GM19467 (cell line): ENCODE measurements around the gene RRP1.

ENCODE experiments used
- ATAC-seq: cut with Tn5 transposase; IDR thresholded peaks from one replicate; pipeline ENCODE4 v1.9.1; 2021; ENCODE audit warnings: mild to moderate bottlenecking, moderate library complexity; ENCODE audit not compliant: unreplicated experiment

Gene RRP1, protein sequence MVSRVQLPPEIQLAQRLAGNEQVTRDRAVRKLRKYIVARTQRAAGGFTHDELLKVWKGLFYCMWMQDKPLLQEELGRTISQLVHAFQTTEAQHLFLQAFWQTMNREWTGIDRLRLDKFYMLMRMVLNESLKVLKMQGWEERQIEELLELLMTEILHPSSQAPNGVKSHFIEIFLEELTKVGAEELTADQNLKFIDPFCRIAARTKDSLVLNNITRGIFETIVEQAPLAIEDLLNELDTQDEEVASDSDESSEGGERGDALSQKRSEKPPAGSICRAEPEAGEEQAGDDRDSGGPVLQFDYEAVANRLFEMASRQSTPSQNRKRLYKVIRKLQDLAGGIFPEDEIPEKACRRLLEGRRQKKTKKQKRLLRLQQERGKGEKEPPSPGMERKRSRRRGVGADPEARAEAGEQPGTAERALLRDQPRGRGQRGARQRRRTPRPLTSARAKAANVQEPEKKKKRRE

GRCh38 chr21:43789276-43790009, at the start of gene RRP1:
RRP1 (plus strand) TSS chr21:43789577; CDS start chr21:43789630, 53 bp downstream.
- ATAC-seq, result peak; percentile 85

DNA sequence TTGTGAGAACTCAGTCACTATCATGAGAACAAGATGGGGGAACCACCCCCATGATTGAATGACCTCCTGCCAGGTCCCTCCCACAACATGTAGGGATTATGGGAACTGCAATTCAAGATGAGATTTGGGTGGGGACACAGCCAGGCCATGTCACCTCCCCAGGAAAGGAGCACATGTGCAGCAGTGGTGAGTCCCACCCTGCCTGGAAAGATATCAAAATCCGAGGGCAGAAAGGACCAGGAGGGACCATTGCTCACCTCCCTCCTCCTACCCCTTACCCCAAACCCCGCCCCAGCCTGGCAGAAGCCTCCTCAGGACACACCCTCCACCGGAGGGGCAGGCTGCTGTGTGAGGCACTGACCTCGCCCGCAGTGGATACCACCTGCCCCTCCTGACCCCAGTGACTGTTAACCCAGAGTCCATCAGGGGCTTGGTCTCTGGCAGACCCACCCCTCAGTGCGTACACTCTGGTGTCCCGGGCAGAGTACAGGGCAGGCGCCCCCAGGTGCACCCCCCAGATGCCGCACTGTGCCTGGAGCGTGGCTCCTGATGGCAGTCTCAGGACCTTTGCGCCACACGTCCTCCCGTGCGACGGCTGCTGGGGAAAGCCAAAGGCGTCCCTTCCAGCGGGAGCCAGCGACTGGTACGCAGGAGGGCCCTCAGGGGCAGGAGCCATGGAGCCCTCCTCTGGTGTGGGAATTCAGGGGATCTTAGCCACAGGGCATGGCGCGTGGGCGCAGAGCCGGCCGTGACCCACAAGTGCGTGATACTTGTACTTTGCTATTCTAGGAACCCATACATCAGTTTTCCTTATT, 49.5 kb upstream of the RRP1 start:
- no peak for ATAC-seq

GRCh38 chr21:43740497-43741156, 48.8 kb upstream of the RRP1 start:
- ATAC-seq, result no peak

DNA sequence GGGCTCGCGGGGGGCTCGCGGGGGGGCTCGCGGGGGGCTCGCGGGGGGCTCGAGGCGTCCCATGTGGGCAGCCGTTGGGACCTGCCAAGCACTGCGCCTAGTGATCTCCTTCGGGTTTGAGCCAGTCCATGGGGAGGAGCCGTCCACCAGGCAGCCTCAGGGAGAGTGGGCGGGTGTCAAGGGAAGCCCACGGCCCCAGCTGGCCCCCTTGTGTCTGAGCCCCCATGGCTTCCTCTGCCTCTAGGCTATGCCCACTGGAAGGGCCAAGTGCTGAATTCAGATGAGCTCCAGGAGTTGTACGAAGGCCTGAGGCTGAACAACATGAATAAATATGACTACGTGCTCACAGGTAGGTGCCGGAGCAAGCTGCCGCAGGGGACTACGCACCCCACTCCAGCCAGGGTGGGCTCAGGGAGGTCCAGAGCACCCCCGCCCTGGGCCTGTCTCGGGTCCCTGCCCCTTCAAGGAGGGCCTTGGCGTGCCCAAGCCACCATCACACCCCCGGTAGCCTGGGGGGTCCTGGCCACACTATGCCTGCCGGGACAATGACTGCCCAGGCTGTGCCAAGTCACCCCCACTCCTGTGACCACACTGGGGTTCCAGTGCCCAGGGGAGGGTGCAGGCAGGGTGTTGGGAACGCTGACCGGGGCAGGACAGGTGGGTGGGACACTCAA, 47.8 kb upstream of the RRP1 start:
- ATAC-seq, result no peak

GRCh38 chr21:43743947-43744346, 45.4 kb upstream of the RRP1 start:
- no peak for ATAC-seq

- ATAC-seq, result no peak
Observed at GRCh38 chr21:43744725-43745124, 44.7 kb upstream of the RRP1 start.

DNA sequence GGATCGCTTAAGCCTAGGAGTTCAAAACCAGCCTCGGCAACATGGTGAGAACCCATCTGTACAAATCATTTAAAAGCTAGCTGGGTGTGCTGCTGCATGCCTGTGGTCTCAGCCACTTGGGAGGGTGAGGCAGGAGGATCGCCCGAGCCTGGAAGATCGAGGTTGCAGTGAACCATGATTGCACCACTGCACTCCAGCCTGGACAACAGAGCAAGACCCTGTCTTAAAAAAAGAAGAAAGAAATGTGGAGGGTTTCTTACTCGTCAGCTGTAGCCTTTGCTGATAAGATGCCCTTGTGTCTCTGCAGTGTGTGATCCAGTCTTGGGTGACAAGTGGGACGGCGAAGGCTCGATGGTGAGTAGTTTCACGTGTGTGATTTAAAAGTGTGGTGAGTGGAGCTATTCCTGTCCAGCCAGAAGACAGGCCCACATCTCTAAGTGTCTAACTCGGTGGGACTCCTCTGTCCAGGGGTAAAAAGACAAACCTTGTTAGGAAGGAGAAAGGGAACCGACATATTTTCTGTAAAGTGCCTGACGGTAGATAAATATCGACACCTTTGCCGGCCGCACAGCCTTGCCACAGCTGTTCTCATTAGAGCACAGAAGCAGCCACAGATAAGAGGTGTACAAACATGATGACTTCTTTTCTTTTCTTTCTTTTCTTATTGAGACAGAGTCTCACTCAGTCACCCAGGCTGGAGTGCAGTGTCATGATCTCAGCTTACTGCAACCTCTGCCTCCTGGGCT, 43.4 kb upstream of the RRP1 start:
- ATAC-seq, result no peak

- no peak for ATAC-seq
Observed at GRCh38 chr21:43748622-43749021, 40.8 kb upstream of the RRP1 start.

DNA sequence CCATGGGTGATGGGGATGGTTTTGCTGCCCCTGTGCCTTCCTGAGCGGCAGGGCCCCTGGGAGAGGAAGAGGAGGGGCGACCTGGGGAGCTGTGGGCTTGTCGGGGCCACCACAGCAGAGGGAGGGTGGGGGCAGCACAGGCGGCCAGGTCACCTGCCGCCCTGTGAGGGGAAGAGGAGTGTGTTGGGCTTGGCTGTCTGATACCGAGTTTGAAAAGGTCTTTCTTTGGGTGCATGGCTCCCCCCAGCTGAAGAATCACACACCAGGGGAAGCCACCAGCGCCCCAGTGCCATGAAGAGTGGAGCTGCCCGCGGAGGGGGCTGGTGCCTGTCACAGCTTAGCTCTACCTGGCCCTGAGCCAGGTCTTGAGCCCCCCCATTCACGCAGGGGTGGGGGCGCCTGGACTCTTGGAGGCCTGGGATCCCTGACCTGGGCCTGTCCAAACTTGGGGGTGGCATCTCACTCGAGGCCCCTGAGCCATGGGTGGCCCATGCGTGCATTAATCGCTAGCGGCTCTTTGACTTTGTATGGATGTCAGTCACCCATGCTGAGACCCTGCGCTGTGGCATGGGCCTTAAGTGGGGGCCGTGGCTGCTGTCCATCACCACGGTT, 39.6 kb upstream of the RRP1 start:
- ATAC-seq, result no peak

DNA sequence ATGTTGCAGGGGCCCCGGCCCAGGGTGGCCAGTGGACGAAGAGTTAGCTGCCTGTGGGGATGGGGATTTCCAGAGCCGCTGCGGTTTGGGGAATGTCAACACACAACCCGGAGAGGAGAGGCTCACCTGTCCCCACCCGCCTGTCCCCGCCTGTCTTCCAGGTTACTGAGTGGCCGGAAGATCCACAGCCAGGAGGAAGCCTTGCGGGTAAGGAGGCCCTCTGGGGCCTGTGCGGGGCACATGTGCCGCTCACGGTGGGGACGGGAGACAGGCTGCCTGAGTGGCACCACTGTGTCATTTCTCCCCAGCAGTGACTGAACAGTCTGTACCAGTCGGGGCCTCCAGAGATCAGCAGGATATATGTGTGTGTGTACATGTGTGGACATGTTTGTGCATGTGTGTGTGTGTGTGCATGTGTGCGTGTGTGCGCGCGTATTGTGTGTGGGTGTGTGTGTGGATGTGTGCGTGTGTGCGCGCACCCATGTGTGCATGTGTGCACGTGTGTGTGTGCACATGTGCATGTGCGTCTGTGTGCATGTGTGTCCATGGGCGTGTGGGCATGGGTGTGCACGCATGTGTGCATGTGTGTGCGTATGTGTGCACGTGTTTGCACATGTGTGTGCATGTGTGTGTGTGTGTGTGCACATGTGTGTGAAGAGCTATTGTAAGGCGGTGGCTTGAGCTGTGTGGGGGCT, 38.9 kb upstream of the RRP1 start:
- no peak for ATAC-seq

GRCh38 chr21:43751955-43752591, 37.3 kb upstream of the RRP1 start:
- ATAC-seq, result no peak

- no peak for ATAC-seq
Observed at GRCh38 chr21:43752758-43753438, 36.5 kb upstream of the RRP1 start.

- no peak for ATAC-seq
Observed at GRCh38 chr21:43753439-43753799, 36.0 kb upstream of the RRP1 start.

DNA sequence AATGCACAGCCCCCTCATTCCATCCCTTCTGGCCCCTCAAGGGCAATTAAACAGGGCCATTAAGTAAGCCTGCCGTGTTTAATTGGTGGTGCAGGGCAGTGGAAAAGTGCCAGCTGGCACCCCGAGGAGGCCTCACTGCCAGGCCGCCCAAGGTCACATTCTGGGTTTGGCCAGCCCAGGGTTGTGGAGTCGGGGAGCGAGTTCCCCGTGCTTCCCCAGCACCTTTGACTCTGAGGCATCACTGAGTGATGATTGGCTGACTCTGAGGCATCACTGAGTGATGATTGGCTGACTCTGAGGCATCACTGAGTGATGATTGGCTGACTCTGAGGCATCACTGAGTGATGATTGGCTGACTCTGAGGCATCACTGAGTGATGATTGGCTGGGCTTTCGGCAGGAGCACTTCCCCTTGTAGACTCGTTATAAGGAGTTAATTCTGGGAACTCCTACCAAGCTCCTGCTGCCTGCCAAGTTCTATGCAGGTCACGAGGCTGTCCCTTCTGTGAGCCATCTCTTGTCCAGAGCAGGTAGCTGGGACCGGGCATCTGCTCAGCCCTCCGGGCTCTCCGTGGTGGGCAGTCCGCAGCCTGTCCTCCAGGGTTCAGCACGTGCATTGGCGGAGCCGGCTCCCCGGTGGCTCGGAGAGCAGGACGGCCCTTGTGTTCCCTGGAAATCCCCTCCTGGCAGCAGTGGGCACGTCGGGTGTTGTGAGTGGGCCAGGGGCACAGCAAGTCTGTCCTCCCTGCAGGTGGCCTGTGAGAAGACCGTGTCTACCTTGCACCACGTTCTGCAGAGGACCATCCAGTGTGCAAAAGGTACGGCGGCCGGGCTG, 34.2 kb upstream of the RRP1 start:
- no peak for ATAC-seq

DNA sequence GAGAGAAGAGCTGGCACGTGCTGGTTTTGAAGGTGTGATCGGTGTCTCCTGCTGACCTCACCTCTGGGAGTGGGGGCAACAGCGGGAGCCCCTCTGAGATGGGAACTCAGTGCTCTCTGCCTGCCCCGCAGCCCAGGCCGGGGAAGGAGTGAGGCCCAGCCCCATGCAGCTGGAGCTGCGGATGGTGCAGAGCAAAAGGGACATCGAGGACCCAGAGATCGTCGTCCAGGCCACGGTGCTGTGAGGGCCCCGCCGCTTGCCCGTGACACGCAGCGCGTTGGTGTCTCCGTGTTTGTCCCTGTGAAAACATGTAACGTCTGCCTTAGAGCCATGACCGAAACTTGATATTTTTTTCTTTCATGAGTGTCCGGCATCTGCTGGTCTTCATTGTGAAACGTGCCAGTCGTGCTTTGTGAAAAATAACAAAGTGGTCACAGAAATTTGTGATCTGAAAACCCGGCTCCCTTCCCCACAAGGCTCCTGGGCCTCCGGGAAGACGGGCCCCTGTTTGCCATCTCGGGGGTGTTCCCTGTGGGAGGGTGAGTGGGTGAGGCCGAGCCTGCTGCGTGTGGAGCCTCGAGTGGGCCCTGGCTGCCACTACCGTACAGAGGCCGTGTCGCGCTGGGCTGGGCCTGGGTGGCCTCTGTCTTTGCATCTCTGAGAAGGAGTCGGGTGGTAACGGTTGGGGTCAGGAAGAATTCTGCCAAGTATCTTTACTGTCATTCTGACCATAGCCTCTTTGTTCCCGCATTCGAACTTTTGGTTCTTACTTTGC, 33.4 kb upstream of the RRP1 start:
- ATAC-seq, result no peak

DNA sequence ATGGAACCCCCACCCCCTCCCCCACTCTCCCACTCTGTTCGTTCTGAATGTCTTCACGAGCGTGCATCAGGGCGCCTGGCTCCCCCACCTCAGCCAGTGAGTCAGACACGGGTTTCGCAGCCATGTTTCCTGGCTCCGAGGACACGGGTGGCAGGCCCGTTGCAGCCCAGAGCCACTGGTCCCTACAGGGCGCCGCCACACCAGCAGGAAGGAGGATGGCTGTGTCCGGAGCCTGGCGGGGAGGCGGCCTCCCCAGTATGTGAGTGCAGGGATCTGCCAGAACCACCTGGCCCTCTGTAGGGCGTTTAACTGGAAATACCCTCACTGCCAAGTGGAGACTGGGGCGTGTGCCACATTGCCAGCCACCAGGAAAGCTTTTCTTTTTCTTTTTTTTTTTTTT, 31.8 kb upstream of the RRP1 start:
- ATAC-seq, result no peak
